NCI-H1105 (cell line): Measurements from ENCODE around the gene ZSCAN30.

Experiments
- DNase-seq: peaks from one replicate; lab custom pipeline; 2025; lab: John Stamatoyannopoulos, UW

ZSCAN30 gene

GRCh38 chr18:35290094-35290735, at the start of gene ZSCAN30:
Gene ZSCAN30 (minus strand): TSS chr18:35290229. CDS start chr18:35264352, 25,877 bp downstream.
- peak; percentile 97 for DNase-seq

DNA sequence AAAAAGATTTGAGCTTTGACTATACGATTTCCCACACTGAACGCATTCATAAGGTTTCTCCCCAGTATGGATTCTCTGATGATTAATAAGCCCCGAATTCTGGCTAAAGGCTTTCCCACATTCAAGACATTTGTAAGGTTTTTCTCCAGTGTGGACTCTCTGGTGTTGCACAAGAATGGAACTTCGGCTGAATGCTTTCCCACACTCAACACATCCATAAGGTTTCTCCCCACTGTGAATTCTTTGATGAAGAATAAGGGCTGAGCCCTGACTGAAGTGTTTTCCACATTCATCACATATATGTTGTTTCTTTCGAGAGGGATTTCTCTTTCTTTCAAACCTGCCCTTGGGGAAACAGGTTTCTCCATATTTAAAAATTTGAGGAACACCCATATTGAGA, 47.3 kb upstream of the ZSCAN30 start:
- DNase-seq: no peak

DNA sequence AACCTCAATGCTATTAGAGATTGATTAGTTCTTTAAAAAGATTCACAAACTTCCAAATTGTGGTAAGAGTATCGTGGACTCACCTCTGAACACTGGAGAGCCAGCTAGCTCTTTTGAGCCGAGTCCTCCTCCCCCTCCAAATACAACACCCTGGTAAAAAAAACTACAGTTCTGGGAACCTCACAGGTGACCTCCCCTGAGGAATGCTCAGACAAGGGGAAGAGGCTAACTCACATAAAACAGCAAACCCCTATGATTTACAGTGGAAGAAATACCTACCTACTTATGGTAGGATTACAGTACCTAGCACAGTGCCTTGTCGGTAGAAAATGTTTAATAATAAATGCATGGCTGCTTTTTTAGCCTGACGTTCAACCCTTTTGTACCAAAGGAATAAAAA, 45.8 kb upstream of the ZSCAN30 start:
- DNase-seq: no peak

- no peak for DNase-seq
These were observed 44.8 kb upstream of the ZSCAN30 start for GRCh38 chr18:35334821-35335220.

DNA sequence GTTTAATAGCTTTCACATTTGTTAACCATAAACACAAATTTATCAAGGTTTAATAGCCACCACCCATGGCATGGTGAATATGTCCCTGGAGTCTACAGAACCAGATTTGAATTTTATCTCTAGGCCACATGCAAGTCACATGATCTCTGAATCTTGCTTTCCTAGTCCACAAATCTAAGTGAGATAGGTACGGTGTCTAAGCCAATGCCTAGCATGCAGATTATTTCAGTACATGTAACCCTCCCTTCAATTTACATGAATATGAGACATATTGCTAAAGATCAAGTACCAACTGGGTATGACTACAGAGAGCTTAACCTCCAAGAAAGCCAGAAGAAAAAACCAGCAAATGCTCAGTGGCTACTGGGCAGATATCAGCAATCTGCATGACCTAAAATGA, 44.2 kb upstream of the ZSCAN30 start:
- no peak for DNase-seq

GRCh38 chr18:35331367-35332087, 41.5 kb upstream of the ZSCAN30 start:
- DNase-seq: no peak

DNA sequence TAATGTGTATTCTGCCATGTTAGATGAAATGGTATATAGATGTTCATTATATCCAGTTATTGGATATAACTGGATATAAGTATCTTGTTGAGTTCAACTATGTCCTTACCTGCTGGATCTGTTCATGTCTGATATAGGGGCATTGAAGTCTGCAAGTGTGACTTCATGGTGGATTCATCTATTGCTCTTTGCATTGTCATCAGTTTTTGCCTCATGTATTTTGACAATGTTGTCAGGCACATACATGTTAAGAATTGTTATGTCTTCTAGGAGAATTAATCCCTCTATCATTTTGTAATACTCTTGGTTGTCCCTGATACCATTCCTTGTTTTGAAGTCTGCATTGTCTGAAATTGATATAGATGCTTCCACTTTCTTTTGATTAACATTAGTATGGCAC, 38.8 kb upstream of the ZSCAN30 start:
- DNase-seq: no peak

GRCh38 chr18:35326695-35327387, 36.8 kb upstream of the ZSCAN30 start:
- no peak for DNase-seq

- DNase-seq: no peak
These were observed 35.1 kb upstream of the ZSCAN30 start for GRCh38 chr18:35324926-35325655.

- DNase-seq: no peak
These were observed 32.7 kb upstream of the ZSCAN30 start for GRCh38 chr18:35322486-35323458.

DNA sequence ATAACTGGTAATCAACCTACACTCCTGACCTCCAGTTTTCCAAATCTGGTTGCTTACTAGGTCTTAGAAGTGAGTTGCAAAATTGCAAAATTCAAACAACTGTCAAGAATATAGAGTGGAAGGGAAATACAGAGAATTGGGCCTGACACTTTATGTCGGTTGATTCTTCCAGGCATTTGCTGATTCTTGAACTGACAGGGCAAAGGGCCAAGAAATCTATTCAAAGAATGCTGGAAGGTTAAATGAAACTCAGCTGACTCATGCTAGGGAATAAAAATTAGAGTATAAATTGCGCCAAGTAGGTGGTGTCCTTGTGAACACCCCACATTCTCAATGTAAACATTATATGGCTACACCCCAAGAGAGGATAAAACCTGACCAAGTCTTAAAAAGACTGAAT, 21.5 kb upstream of the ZSCAN30 start:
- no peak for DNase-seq

GRCh38 chr18:35306588-35307250, 16.7 kb upstream of the ZSCAN30 start:
- DNase-seq: no peak

DNA sequence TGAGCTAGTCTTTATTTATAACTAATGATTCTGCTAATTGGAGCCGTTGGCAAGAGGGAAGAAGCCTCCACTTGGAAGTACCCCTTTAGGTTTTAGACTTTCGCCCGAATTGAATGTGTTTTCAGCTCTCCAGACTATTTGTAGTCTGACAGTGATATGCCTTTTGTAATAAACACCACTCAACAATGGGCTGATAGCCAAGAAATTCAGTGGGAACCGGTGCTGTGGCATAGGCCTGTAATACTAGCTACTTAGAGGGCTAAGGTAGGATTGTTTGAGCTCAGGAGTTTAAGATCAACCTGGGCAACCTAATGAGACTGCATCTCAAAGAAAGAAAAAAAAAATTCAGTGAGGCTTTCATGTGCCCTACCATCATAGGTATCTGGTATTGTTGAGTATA, 13.6 kb upstream of the ZSCAN30 start:
- DNase-seq: peak; percentile 82

- DNase-seq: no peak
These were observed 6.0 kb upstream of the ZSCAN30 start for GRCh38 chr18:35296060-35296459.

- DNase-seq: no peak
These were observed 1.1 kb upstream of the ZSCAN30 start for GRCh38 chr18:35291166-35291565.

GRCh38 chr18:35289727-35290093, 319 bp downstream of the ZSCAN30 start:
- no peak for DNase-seq

GRCh38 chr18:35289293-35289692, 736 bp downstream of the ZSCAN30 start:
- no peak for DNase-seq

- no peak for DNase-seq
These were observed 5.2 kb downstream of the ZSCAN30 start for GRCh38 chr18:35284841-35285240.

DNA sequence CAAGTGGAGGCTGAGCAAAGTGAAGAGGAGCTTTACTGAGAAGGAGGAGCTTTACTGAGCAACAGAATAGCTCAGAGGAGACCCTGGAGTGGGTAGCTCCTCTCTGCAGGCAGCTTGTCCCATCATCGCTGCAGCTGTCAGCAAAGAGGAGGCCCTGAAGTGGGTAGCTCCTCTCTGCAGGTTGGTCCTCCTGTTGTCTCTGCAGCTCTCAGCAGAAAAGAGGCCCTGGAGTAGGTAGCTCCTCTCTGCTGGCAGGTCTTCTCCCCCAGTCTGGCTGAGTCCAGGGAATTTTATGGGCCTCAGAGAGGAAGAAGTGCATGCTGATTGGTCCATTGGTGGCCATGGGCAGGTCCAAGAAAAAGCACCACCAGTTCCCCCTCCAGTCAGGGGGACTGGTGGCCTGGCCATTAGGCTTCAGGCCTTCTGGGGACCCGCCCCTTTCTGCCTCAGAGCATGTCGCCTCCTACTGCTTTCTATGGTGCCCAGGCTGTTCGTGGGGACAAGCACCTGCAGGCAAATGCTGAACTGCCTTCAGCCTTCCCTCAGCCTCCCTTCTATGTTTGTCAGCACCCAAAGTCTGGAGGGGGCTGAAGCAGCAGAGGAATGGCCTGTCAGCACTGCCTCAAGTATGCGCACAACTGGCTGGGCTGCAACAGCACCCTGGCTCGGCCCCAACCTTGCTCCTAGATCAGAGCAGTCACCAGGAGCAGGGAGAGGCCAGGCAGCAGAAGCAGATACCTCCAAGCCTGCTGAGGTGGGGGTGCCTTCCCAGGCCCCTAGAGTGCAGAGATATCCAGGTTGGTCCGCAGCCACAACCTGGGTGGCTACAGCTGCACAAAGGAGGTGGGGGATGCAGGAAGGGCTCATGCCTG, 5.9 kb downstream of the ZSCAN30 start:
- DNase-seq: no peak

DNA sequence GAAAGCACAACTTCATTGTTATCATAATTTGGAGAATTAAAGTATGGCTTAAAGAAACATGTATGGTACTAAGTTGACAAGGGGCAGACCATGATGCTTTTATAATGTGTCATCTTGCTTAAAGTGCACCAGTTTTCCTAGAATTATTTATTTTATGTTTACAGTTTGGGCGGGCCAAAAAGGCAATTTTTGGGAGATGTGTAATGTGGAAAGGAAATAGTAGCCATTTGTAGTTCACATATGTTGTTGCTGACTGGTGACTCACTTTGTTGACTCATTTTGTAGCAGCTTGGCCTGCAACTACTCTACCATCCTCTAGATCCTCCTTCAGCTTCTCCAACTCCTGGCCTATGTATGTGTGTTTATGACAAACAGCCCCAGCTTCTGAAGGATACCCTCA, 7.7 kb downstream of the ZSCAN30 start:
- DNase-seq: no peak
